Measurements from ENCODE around the gene LEP. TPM values are rescaled to one million over a fixed set of nuclear protein-coding genes. Genes with fewer than 3 reads are reported as not detected.

LEP gene
- total RNA-seq, 1 experiment from 2014 or later, result not detected

DNA sequence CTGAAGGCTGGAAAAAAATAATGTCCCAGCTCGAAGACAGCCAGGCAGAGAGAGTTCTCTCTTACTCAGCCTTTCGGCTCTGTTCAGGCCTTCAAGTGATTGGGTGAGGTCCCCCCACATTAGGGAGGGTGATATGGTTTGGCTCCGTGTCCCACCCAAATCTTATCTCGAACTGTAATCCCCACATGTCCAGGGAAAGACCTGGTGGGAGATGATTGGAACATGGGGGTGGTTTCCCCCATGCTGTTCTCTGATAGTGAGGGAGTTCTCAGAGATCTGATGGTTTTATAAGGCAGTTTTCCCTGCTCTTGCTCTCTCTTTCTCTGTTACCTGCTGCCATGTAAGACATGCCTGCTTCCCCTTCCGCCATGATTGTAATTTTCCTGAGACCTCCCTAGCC lies 36.6 kb upstream of the LEP start:
- Mint-ChIP-seq H3K4me1 (peaks cover 22% of the 10 kb centered on the region), H3K4me3 (no peak overlapping the region), H3K9me3 (peaks cover 5% of the 10 kb centered on the region), H3K27me3 (ENCODE audit: low read depth) (peaks cover 63% of the 10 kb centered on the region), H3K27ac (no peak overlapping the region), H3K36me3 (no peaks in the 10 kb centered on the region)
- TF ChIP-seq, protein P1, sequence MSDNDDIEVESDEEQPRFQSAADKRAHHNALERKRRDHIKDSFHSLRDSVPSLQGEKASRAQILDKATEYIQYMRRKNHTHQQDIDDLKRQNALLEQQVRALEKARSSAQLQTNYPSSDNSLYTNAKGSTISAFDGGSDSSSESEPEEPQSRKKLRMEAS (CRISPR knock-in tag; IDR thresholded peaks at IDR 0.05), result no peak
- TF ChIP-seq SMAD4 (CRISPR knock-in tag; IDR thresholded peaks at IDR 0.05), result no peak
- no peak for TF ChIP-seq E2F5 (CRISPR knock-in tag; IDR thresholded peaks at IDR 0.05)
- TF ChIP-seq ZNF281 (CRISPR knock-in tag; IDR thresholded peaks at IDR 0.05), result no peak
- TF ChIP-seq ATF1 (CRISPR knock-in tag; IDR thresholded peaks at IDR 0.05), result no peak
- TF ChIP-seq GABPB1 (CRISPR knock-in tag; IDR thresholded peaks at IDR 0.05), result no peak
- no peak for TF ChIP-seq ZNF396 (CRISPR knock-in tag; IDR thresholded peaks at IDR 0.05; ENCODE audit: borderline replicate concordance)
- TF ChIP-seq ZNF671 (CRISPR knock-in tag; IDR thresholded peaks at IDR 0.05), result no peak
- DNase-seq (ENCODE audit: low spot score) (no peak), ATAC-seq (no peak)
- ChIA-PET CTCF (interaction anchor here (0.7 to 2.6 kb wide), 2 partner anchors 37 to 50 kb away, joined by 3 to 11 read pairs; no protein-coding TSS in a partner anchor), POLR2A (no interaction called here)

- H3K9me3 Mint-ChIP-seq, result peaks cover 5% of the 10 kb centered on the region
- no peak for DNase-seq (ENCODE audit: low spot score)
These were observed 36.0 kb upstream of the LEP start for GRCh38 chr7:128205068-128205467.

More at GRCh38 chr7:128205068-128205467, 36.0 kb upstream of the LEP start:
- CTCF ChIA-PET, result interaction anchor here (1.6 to 8.3 kb wide), 5 partner anchors 13 to 172 kb away, joined by 3 to 198 read pairs (median 9); no protein-coding TSS in a partner anchor
- TF ChIP-seq, protein P2, sequence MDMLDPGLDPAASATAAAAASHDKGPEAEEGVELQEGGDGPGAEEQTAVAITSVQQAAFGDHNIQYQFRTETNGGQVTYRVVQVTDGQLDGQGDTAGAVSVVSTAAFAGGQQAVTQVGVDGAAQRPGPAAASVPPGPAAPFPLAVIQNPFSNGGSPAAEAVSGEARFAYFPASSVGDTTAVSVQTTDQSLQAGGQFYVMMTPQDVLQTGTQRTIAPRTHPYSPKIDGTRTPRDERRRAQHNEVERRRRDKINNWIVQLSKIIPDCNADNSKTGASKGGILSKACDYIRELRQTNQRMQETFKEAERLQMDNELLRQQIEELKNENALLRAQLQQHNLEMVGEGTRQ (CRISPR knock-in tag; IDR thresholded peaks at IDR 0.05), result no peak
- TF ChIP-seq, protein P3, sequence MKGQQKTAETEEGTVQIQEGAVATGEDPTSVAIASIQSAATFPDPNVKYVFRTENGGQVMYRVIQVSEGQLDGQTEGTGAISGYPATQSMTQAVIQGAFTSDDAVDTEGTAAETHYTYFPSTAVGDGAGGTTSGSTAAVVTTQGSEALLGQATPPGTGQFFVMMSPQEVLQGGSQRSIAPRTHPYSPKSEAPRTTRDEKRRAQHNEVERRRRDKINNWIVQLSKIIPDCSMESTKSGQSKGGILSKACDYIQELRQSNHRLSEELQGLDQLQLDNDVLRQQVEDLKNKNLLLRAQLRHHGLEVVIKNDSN (CRISPR knock-in tag; IDR thresholded peaks at IDR 0.05), result no peak
- TF ChIP-seq, protein P4, sequence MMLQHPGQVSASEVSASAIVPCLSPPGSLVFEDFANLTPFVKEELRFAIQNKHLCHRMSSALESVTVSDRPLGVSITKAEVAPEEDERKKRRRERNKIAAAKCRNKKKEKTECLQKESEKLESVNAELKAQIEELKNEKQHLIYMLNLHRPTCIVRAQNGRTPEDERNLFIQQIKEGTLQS (CRISPR knock-in tag; conservative IDR thresholded peaks at IDR 0.05), result no peak
- TF ChIP-seq, protein P5, sequence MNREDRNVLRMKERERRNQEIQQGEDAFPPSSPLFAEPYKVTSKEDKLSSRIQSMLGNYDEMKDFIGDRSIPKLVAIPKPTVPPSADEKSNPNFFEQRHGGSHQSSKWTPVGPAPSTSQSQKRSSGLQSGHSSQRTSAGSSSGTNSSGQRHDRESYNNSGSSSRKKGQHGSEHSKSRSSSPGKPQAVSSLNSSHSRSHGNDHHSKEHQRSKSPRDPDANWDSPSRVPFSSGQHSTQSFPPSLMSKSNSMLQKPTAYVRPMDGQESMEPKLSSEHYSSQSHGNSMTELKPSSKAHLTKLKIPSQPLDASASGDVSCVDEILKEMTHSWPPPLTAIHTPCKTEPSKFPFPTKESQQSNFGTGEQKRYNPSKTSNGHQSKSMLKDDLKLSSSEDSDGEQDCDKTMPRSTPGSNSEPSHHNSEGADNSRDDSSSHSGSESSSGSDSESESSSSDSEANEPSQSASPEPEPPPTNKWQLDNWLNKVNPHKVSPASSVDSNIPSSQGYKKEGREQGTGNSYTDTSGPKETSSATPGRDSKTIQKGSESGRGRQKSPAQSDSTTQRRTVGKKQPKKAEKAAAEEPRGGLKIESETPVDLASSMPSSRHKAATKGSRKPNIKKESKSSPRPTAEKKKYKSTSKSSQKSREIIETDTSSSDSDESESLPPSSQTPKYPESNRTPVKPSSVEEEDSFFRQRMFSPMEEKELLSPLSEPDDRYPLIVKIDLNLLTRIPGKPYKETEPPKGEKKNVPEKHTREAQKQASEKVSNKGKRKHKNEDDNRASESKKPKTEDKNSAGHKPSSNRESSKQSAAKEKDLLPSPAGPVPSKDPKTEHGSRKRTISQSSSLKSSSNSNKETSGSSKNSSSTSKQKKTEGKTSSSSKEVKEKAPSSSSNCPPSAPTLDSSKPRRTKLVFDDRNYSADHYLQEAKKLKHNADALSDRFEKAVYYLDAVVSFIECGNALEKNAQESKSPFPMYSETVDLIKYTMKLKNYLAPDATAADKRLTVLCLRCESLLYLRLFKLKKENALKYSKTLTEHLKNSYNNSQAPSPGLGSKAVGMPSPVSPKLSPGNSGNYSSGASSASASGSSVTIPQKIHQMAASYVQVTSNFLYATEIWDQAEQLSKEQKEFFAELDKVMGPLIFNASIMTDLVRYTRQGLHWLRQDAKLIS (CRISPR knock-in tag; IDR thresholded peaks at IDR 0.05; ENCODE audit: borderline replicate concordance), result no peak
- Mint-ChIP-seq H3K36me3 (no peaks in the 10 kb centered on the region), H3K4me3 (no peak overlapping the region), H3K4me1 (peaks cover 23% of the 10 kb centered on the region), H3K27me3 (ENCODE audit: low read depth) (peaks cover 58% of the 10 kb centered on the region), H3K27ac (no peak overlapping the region)
- POLR2A ChIA-PET, result no interaction called here
- no peak for ATAC-seq

Measured in WTC11 (cell line).